Measurements from ENCODE around the gene PXDC1. TPM values are rescaled to one million over a fixed set of nuclear protein-coding genes. Genes with fewer than 3 reads are reported as not detected.
A peak's percentile ranks its signal among the peaks of the same experiment; 100 is the strongest.
"Not testable (repeated sequence)": the region's sequence is repeated elsewhere in the genome, so short reads cannot be mapped to it uniquely, and the experiment has no call there.

PXDC1 gene
- total RNA-seq, 4 donors from 2014 or later: 58.4 to 103 (median 72.4) TPM

DNA sequence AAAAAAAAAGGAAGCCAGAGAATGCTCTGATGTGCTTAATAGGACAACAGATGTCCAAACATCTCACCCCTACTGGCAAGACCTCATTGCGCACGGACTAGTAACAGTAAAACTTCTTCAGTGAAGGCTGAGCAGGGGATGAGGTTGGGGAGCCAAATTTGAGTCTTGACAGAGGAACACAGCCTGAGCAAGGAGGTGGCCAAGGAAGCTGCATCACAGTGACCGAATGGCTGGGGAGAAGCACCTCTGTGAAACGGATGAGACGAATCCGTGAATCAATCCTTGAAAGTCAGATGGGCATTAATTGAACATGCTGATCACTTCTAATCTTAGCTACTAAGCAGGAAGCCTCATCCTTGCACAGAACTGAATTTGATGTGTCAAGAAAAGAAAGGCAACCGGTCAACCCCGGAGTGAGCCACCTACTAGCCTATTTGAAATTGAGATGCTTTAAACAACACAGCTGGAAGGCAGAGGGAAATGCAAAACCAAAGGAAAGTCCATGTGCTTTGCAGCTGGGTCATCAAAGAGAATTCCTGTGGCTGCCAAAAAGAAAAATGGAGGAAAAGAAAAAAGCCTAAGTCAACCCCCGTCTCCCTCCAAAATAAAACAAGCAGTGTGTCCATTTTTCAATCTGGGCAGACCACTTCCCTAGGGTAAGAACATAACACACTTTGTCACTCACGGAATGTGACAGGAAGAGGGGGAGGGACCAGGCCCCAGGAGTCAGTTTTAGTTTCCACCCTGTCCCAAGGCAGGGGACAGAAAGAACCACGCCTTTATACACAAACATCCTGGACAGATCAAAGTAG, 29.5 kb downstream of the PXDC1 start:
- WGBS, 2 donors: 71 to 72% methylated on average over 11 of the region's 11 CpGs
- TF ChIP-seq CTCF (IDR thresholded peaks at IDR 0.05): no peak
- no peak for TF ChIP-seq POLR2A (IDR thresholded peaks at IDR 0.05)
- intact Hi-C loops (cut with DNase I; ENCODE audit: low total_unique reads): no loop called here
- no peak overlapping the region for H3K4me3 ChIP-seq (ENCODE audit: low read depth, poor library complexity, severe bottlenecking)
- peak in 1 of 2 donors; percentile 80 for DNase-seq (ENCODE audit: low spot score in 2 of 2)

DNA sequence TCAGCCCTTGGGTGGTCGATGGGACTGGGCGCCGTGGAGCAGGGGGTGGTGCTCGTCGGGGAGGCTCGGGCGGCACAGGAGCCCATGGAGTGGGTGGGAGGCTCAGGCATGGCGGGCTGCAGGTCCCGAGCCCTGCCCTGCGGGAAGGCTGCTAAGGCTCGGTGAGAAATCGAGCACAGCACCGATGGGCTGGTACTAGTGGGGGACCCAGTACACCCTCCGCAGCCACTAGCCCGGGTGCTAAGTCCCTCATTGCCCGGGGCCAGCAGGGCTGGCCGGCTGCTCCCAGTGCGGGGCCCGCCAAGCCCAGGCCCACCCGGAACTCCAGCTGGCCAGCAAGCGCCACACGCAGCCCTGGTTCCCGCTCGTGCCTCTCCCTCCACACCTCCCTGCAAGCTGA, 30.7 kb downstream of the PXDC1 start:
- peak in 1 of 2 donors; percentile 71 for DNase-seq (ENCODE audit: low spot score in 2 of 2)
- H3K4me3 ChIP-seq (ENCODE audit: low read depth, poor library complexity, severe bottlenecking); intact Hi-C loops (cut with DNase I; ENCODE audit: low total_unique reads): not testable (repeated sequence)
- WGBS, 2 donors: 92 to 99% methylated on average over 9 to 23 of the region's 24 CpGs

DNA sequence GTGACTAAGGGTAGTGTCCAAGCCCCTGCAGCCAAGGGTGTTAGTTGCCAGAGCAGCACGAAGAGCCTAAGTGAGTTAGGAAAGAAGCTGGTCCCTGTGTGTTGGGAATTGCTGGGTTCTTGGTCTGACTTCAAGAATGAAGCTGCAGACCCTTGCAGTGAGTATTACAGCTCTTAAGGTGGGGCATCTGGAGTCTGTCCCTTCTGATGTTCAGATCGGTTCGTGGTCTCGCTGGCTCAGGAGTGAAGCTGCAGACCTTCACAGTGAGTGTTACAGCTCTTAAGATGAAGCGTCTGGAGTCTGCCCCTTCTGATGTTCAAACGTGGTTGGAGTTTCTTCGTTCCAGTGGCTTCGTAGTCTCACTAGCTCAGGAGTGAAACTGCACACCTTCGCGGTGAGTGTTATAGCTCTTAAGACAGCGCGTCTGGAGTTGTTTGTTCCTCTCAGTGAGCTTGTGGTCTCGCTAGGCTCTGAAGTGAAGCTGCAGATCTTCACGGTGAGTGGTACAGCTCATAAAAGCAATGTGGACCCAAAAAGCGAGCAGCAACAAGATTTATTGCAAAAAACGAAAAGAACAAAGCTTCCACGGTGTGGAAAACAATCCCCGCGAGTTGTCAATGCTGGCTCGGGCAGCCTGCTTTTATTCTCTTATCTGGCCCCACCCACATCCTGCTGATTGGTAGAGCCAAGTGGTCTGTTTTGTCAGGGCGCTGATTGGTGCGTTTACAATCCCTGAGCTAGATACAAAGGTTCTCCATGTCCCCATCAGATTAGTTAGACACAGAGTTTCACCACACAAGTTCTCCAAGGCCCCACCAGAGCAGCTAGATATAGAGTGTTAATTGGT, 31.8 kb downstream of the PXDC1 start:
- no peak overlapping the region for H3K4me3 ChIP-seq (ENCODE audit: low read depth, poor library complexity, severe bottlenecking)
- intact Hi-C loops (cut with DNase I; ENCODE audit: low total_unique reads): no loop called here
- no peak for TF ChIP-seq CTCF (IDR thresholded peaks at IDR 0.05)
- no peak for TF ChIP-seq POLR2A (IDR thresholded peaks at IDR 0.05)
- WGBS, 2 donors: 83 to 84% methylated on average over 22 of the region's 22 CpGs
- peak in 1 of 2 donors; percentile 65 for DNase-seq (ENCODE audit: low spot score in 2 of 2)

DNA sequence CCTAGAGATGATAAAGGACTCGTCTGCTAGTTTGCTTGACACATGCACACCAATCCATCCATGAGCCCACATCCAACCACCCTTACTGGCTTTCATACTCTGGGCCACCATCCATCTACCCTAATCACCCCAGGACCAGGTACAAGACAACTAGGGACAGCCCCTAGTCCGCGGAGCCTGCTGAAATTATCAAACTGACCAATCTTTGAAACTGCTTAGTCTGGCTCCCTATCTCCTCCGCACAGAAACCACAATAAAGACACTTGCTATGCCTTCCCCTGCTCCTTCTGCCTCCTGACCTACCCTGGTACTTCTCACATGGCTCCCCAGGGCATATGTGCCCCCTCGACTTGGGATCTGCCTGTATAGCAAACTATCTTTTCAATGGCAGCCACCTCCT, 33.1 kb downstream of the PXDC1 start:
- WGBS, 2 donors: 76 to 84% methylated on average over 5 of the region's 5 CpGs
- H3K4me3 ChIP-seq (ENCODE audit: low read depth, poor library complexity, severe bottlenecking): no peak overlapping the region
- intact Hi-C loops (cut with DNase I; ENCODE audit: low total_unique reads): no loop called here
- TF ChIP-seq CTCF (IDR thresholded peaks at IDR 0.05): no peak
- no peak for TF ChIP-seq POLR2A (IDR thresholded peaks at IDR 0.05)
- peak in 1 of 2 donors; percentile 61 for DNase-seq (ENCODE audit: low spot score in 2 of 2)

DNA sequence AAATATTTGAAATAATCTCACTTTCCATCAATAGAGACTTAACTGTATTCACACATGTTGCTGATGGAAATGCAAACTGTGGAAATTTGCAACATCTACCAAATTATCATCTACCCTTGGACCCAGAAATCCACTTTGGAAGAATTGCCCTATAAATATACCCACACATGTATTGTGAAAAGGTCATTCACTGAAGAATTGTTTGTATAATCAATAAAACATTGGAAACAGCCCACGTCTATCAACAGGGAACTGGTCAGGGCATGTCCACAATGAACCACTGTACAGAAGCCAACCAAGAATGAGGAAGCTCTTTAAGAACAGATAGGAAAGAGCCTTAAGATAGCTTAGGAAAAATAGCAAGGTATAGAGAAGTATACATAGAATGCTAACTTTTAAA, 36.2 kb downstream of the PXDC1 start:
- intact Hi-C loops (cut with DNase I; ENCODE audit: low total_unique reads): no loop called here
- 75 to 77% methylated on average over 1 of the region's 1 CpG for WGBS, 2 donors
- no peak overlapping the region for H3K4me3 ChIP-seq (ENCODE audit: low read depth, poor library complexity, severe bottlenecking)
- TF ChIP-seq CTCF (IDR thresholded peaks at IDR 0.05) (no peak), POLR2A (IDR thresholded peaks at IDR 0.05) (no peak)
- DNase-seq (ENCODE audit: low spot score in 2 of 2): no peak

DNA sequence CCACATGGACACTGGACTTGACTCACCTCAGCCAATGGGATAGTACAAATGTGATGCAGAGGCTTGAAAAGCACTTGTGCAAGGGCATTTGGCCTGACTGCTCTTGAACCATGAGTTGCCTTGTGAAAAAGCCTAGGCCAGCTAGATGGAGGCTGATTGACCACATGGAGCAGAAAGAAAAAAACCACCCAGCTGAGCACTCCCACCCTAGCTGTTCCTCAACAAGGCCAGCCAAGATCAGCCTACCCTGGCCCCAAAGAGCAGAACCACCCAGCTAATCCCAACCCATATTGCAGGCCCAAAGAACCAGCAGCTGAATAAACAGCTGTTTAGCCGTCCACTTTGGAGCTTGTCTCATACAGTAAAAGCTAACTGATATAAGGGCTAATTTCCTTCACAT, 36.7 kb downstream of the PXDC1 start:
- 79 to 100% methylated on average over 1 of the region's 1 CpG for WGBS, 2 donors
- intact Hi-C loops (cut with DNase I; ENCODE audit: low total_unique reads): no loop called here

More for the DNA sequence above, 36.7 kb downstream of the PXDC1 start:
- no peak for TF ChIP-seq CTCF (IDR thresholded peaks at IDR 0.05)
- TF ChIP-seq POLR2A (IDR thresholded peaks at IDR 0.05): no peak
- DNase-seq (ENCODE audit: low spot score in 2 of 2): peak in 1 of 2 donors; percentile 18
- no peak overlapping the region for H3K4me3 ChIP-seq (ENCODE audit: low read depth, poor library complexity, severe bottlenecking)

All from lower leg skin (tissue), 4 donors.